Hematopoietic multipotent progenitor cell treated with erythropoietin and hydrocortisone succinate and interleukin-3 and kit ligand, for 15 days (in vitro differentiated cells): ENCODE data around the gene LY6G5B.
"Not testable (repeated sequence)": the region's sequence is repeated elsewhere in the genome, so short reads cannot be mapped to it uniquely, and the experiment has no call there.

Source experiments
- DNase-seq: peaks from one replicate; pipeline ENCODE4 v3.0.0-alpha.2; 2015; ENCODE audit warnings: low spot score

LY6G5B gene

GRCh38 chr6:31691078-31691463, 21.3 kb downstream of the LY6G5B start:
- no peak for DNase-seq

- no peak for DNase-seq
Measured at GRCh38 chr6:31691564-31692108, 21.9 kb downstream of the LY6G5B start.

GRCh38 chr6:31692353-31692752, 22.6 kb downstream of the LY6G5B start:
- no peak for DNase-seq

GRCh38 chr6:31692886-31693285, 23.1 kb downstream of the LY6G5B start:
- no peak for DNase-seq

GRCh38 chr6:31693535-31693934, 23.8 kb downstream of the LY6G5B start:
- DNase-seq, result no peak

- no peak for DNase-seq
Measured at GRCh38 chr6:31697555-31697954, 27.8 kb downstream of the LY6G5B start.

- DNase-seq, result no peak
Measured at GRCh38 chr6:31700740-31701401, 31.1 kb downstream of the LY6G5B start.

GRCh38 chr6:31701666-31702404, 32.1 kb downstream of the LY6G5B start:
- peak; percentile 74 for DNase-seq

GRCh38 chr6:31702405-31702818, 32.6 kb downstream of the LY6G5B start:
- DNase-seq, result no peak

- DNase-seq, result peak; percentile 98
Measured at GRCh38 chr6:31702819-31703716, 33.3 kb downstream of the LY6G5B start, which contains the start of gene ABHD16A. ABHD16A (minus strand) TSS chr6:31703324; CDS start chr6:31703281, 43 bp downstream.

- no peak for DNase-seq
Measured at GRCh38 chr6:31705931-31706330, 36.2 kb downstream of the LY6G5B start.

GRCh38 chr6:31706599-31706998, 36.8 kb downstream of the LY6G5B start, which contains the start of gene LY6G6F:
LY6G6F (plus strand) TSS chr6:31706866; CDS start chr6:31706907, 41 bp downstream.
- DNase-seq, result no peak

GRCh38 chr6:31707701-31708100, 37.9 kb downstream of the LY6G5B start:
- no peak for DNase-seq

GRCh38 chr6:31708224-31708623, 38.4 kb downstream of the LY6G5B start:
- no peak for DNase-seq

- DNase-seq, result not testable (repeated sequence)
Measured at GRCh38 chr6:31709157-31709556, 39.4 kb downstream of the LY6G5B start.

GRCh38 chr6:31710523-31711219, 40.9 kb downstream of the LY6G5B start:
- DNase-seq, result no peak

GRCh38 chr6:31711233-31711632, 41.5 kb downstream of the LY6G5B start:
- peak; percentile 65 for DNase-seq

- peak; percentile 47 for DNase-seq
Measured at GRCh38 chr6:31712296-31712695, 42.5 kb downstream of the LY6G5B start.

GRCh38 chr6:31713465-31713864, 43.7 kb downstream of the LY6G5B start:
- no peak for DNase-seq

GRCh38 chr6:31713991-31714684, 44.4 kb downstream of the LY6G5B start:
- DNase-seq, result no peak
